ENCODE data around the gene KCNB1.

KCNB1 gene

GRCh38 chr20:49396230-49396629 is 86.2 kb downstream of the KCNB1 start:
- H3K4me3 ChIP-seq (ENCODE audit: low read depth, low read length) = no peak overlapping the region
- DNase-seq (ENCODE audit: low read depth) = no peak
- TF ChIP-seq CTCF (IDR thresholded peaks at IDR 0.05; ENCODE audit: control insufficient read depth, extremely low read depth, insufficient read depth) = no peak

- no peak overlapping the region for H3K4me3 ChIP-seq (ENCODE audit: low read depth, low read length)
- TF ChIP-seq CTCF (IDR thresholded peaks at IDR 0.05; ENCODE audit: control insufficient read depth, extremely low read depth, insufficient read depth) = no peak
- no peak for DNase-seq (ENCODE audit: low read depth)
These were observed 86.8 kb downstream of the KCNB1 start for GRCh38 chr20:49395659-49396058.

GRCh38 chr20:49395183-49395582 is 87.3 kb downstream of the KCNB1 start:
- DNase-seq (ENCODE audit: low read depth) = no peak
- no peak overlapping the region for H3K4me3 ChIP-seq (ENCODE audit: low read depth, low read length)

GRCh38 chr20:49394757-49395156 is 87.7 kb downstream of the KCNB1 start:
- no peak for DNase-seq (ENCODE audit: low read depth)
- TF ChIP-seq CTCF (IDR thresholded peaks at IDR 0.05; ENCODE audit: control insufficient read depth, extremely low read depth, insufficient read depth) = no peak

More at GRCh38 chr20:49395183-49395582, 87.3 kb downstream of the KCNB1 start:
- no peak for TF ChIP-seq CTCF (IDR thresholded peaks at IDR 0.05; ENCODE audit: control insufficient read depth, extremely low read depth, insufficient read depth)

GRCh38 chr20:49394264-49394663 is 88.2 kb downstream of the KCNB1 start:
- TF ChIP-seq CTCF (IDR thresholded peaks at IDR 0.05; ENCODE audit: control insufficient read depth, extremely low read depth, insufficient read depth) = no peak
- no peak overlapping the region for H3K4me3 ChIP-seq (ENCODE audit: low read depth, low read length)
- DNase-seq (ENCODE audit: low read depth) = no peak

More at GRCh38 chr20:49394757-49395156, 87.7 kb downstream of the KCNB1 start:
- H3K4me3 ChIP-seq (ENCODE audit: low read depth, low read length) = no peak overlapping the region

- TF ChIP-seq CTCF (IDR thresholded peaks at IDR 0.05; ENCODE audit: control insufficient read depth, extremely low read depth, insufficient read depth) = no peak
- no peak overlapping the region for H3K4me3 ChIP-seq (ENCODE audit: low read depth, low read length)
These were observed 88.7 kb downstream of the KCNB1 start for GRCh38 chr20:49393803-49394202.

GRCh38 chr20:49392745-49393144 is 89.7 kb downstream of the KCNB1 start:
- no peak for DNase-seq (ENCODE audit: low read depth)
- no peak overlapping the region for H3K4me3 ChIP-seq (ENCODE audit: low read depth, low read length)
- no peak for TF ChIP-seq CTCF (IDR thresholded peaks at IDR 0.05; ENCODE audit: control insufficient read depth, extremely low read depth, insufficient read depth)

More at GRCh38 chr20:49393803-49394202, 88.7 kb downstream of the KCNB1 start:
- no peak for DNase-seq (ENCODE audit: low read depth)

Measured in LNCaP clone FGC (cell line).